Astrocyte (in vitro differentiated cells and primary cell): Measurements from ENCODE around the gene CCND2. TPM values are rescaled to one million over a fixed set of nuclear protein-coding genes. Genes with fewer than 3 reads are reported as not detected.

Source experiments
- DNase-seq: peaks from one replicate; pipeline ENCODE4 v3.0.0-alpha.2; 2010; ENCODE audit warnings: low read depth
- FAIRE-seq: peaks from 2 replicates; lab custom pipeline; 2011; peaks lifted over from hg19 to GRCh38; lab: Jason Lieb, UNC
- H2AFZ ChIP-seq: 2 replicates; pipeline ENCODE4 v1.6.0; 2012; ENCODE audit warnings: low read depth, low read length, inconsistent platforms
- H3K27ac ChIP-seq: 2 replicates; pipeline ENCODE4 v1.5.1; 2011; ENCODE audit warnings: low read depth, low read length, inconsistent platforms
- H3K27me3 ChIP-seq: 2 replicates; pipeline ENCODE4 v1.6.0; 2011; ENCODE audit warnings: low read length, inconsistent platforms; ENCODE audit not compliant: insufficient read depth
- H3K36me3 ChIP-seq: 2 replicates; pipeline ENCODE4 v1.5.1; 2011; ENCODE audit warnings: low read length, inconsistent platforms; ENCODE audit not compliant: insufficient read depth
- H3K4me1 ChIP-seq: 2 replicates; pipeline ENCODE4 v1.5.1; 2011; ENCODE audit warnings: low read length, inconsistent platforms; ENCODE audit not compliant: insufficient read depth
- H3K4me2 ChIP-seq: 2 replicates; pipeline ENCODE4 v1.6.0; 2012; ENCODE audit warnings: low read length, inconsistent platforms
- H3K4me3 ChIP-seq: 2 replicates; pipeline ENCODE4 v1.5.1; 2011; ENCODE audit warnings: low read depth, mild to moderate bottlenecking, low read length, inconsistent platforms; ENCODE audit not compliant: insufficient read depth
- H3K79me2 ChIP-seq: 2 replicates; pipeline ENCODE4 v1.6.0; 2012; ENCODE audit warnings: mild to moderate bottlenecking, low read length, inconsistent platforms; ENCODE audit not compliant: insufficient read depth
- H3K9ac ChIP-seq: 2 replicates; pipeline ENCODE4 v1.6.0; 2012; ENCODE audit warnings: mild to moderate bottlenecking, low read length, inconsistent platforms
- H3K9me3 ChIP-seq: 2 replicates; pipeline ENCODE4 v1.5.1; 2012; ENCODE audit warnings: low read depth, mild to moderate bottlenecking, low read length, inconsistent platforms; ENCODE audit not compliant: insufficient read depth
- H4K20me1 ChIP-seq: 2 replicates; pipeline ENCODE4 v1.6.0; 2012; ENCODE audit warnings: low read length, inconsistent platforms; ENCODE audit not compliant: insufficient read depth
- H3K27ac Mint-ChIP-seq: one replicate; pipeline ENCODE4 v1.8.0; 2021; ENCODE audit warnings: mild to moderate bottlenecking, mixed read lengths; ENCODE audit not compliant: unreplicated experiment
- H3K27me3 Mint-ChIP-seq: one replicate; pipeline ENCODE4 v1.8.0; 2021; ENCODE audit warnings: low read depth, mixed read lengths; ENCODE audit not compliant: unreplicated experiment
- H3K36me3 Mint-ChIP-seq: one replicate; pipeline ENCODE4 v1.8.0; 2021; ENCODE audit warnings: low read depth, mixed read lengths; ENCODE audit not compliant: unreplicated experiment
- H3K4me1 Mint-ChIP-seq: one replicate; pipeline ENCODE4 v1.8.0; 2021; ENCODE audit warnings: low read depth, mixed read lengths; ENCODE audit not compliant: unreplicated experiment
- H3K4me3 Mint-ChIP-seq: one replicate; pipeline ENCODE4 v1.8.0; 2021; ENCODE audit warnings: mild to moderate bottlenecking, moderate library complexity, mixed read lengths; ENCODE audit not compliant: unreplicated experiment
- H3K9me3 Mint-ChIP-seq: one replicate; pipeline ENCODE4 v1.8.0; 2021; ENCODE audit warnings: mild to moderate bottlenecking, mixed read lengths; ENCODE audit not compliant: unreplicated experiment
- CTCF ChIP-seq: IDR thresholded peaks from 2 replicates; pipeline ENCODE4 v1.5.1; 2011; ENCODE audit warnings: low read depth, mild to moderate bottlenecking, inconsistent platforms, low read length, moderate library complexity; ENCODE audit not compliant: insufficient read depth
- EZH2 ChIP-seq: IDR thresholded peaks from 2 replicates; pipeline ENCODE4 v1.6.1; 2012; ENCODE audit warnings: mild to moderate bottlenecking, low read length, inconsistent platforms; ENCODE audit not compliant: insufficient read depth
- total RNA-seq: library from RNA; stranded (reverse); gene quantifications from 2 replicates; pipeline ENCODE4 v1.2.1, GENCODE V29; 2021

The CCND2 gene
- total RNA-seq, 1 donor from 2014 or later = 726 TPM

DNA sequence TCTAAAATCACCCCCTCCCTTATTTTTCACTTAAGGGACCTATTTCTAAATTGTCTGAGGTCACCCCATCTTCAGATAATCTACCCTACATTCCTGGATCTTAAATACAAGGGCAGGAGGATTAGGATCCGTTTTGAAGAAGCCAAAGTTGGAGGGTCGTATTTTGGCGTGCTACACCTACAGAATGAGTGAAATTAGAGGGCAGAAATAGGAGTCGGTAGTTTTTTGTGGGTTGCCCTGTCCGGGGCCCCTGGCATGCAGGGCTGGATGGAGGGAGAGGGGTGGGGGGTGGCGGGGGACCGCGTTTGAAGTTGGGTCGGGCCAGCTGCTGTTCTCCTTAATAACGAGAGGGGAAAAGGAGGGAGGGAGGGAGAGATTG, 300 bp upstream of the CCND2 start:
- Histone ChIP-seq H3K9me3 (peaks cover 4% of the 10 kb centered on the region), H3K9ac (no peak overlapping the region), H3K4me2 (peak overlapping the region; percentile 84), H3K4me1 (peaks cover 23% of the 10 kb centered on the region), H4K20me1 (peaks cover 19% of the 10 kb centered on the region), H3K79me2 (no peaks in the 10 kb centered on the region), H2AFZ (no peak overlapping the region), H3K36me3 (no peaks in the 10 kb centered on the region), H3K27ac (no peak overlapping the region), H3K27me3 (peaks cover 86% of the 10 kb centered on the region), H3K4me3 (peak overlapping the region; percentile 53)
- TF ChIP-seq EZH2 (no peak), CTCF (no peak)
- peak overlapping the region; percentile 21 for H3K27ac Mint-ChIP-seq
- no peak for DNase-seq
- H3K36me3 Mint-ChIP-seq = peaks cover 16% of the 10 kb centered on the region
- H3K4me3 Mint-ChIP-seq = peak overlapping the region; percentile 98
- H3K4me1 Mint-ChIP-seq = peaks cover 27% of the 10 kb centered on the region
- no peaks in the 10 kb centered on the region for H3K9me3 Mint-ChIP-seq
- H3K27me3 Mint-ChIP-seq = no peaks in the 10 kb centered on the region
- FAIRE-seq = no peak

GRCh38 chr12:4274396-4275015, 944 bp downstream of the CCND2 start:
- peaks cover 23% of the 10 kb centered on the region for H4K20me1 ChIP-seq
- peaks cover 19% of the 10 kb centered on the region for H3K4me1 ChIP-seq
- Mint-ChIP-seq H3K36me3 (peaks cover 26% of the 10 kb centered on the region), H3K4me1 (peaks cover 33% of the 10 kb centered on the region), H3K27me3 (no peaks in the 10 kb centered on the region), H3K27ac (peak overlapping the region; percentile 98), H3K9me3 (no peaks in the 10 kb centered on the region), H3K4me3 (peak overlapping the region; percentile 98)
- H3K4me2 ChIP-seq = peak overlapping the region; percentile 84
- no peak overlapping the region for H3K27ac ChIP-seq
- DNase-seq = no peak
- peak overlapping the region; percentile 53 for H3K4me3 ChIP-seq
- FAIRE-seq = no peak
- no peaks in the 10 kb centered on the region for H3K36me3 ChIP-seq
- H3K9me3 ChIP-seq = peaks cover 4% of the 10 kb centered on the region
- H3K79me2 ChIP-seq = no peaks in the 10 kb centered on the region
- TF ChIP-seq EZH2 (peak; percentile 71), CTCF (no peak)
- peak overlapping the region; percentile 18 for H2AFZ ChIP-seq
- H3K27me3 ChIP-seq = peaks cover 81% of the 10 kb centered on the region
- H3K9ac ChIP-seq = peak overlapping the region; percentile 73
